UCSD-AML1 (cell line): ENCODE data around the gene DIAPH2.

Source experiments
- DNase-seq: peaks from one replicate; lab custom pipeline; 2025; ENCODE audit not compliant: unreplicated experiment; lab: John Stamatoyannopoulos, UW

The DIAPH2 gene

GRCh38 chrX:97446298-97446882 is 761.7 kb downstream of the DIAPH2 start:
- DNase-seq = no peak

- no peak for DNase-seq
These were observed 762.7 kb downstream of the DIAPH2 start for GRCh38 chrX:97447306-97447705.

- DNase-seq = no peak
These were observed 767.6 kb downstream of the DIAPH2 start for GRCh38 chrX:97452283-97452682.

- DNase-seq = no peak
These were observed 777.1 kb downstream of the DIAPH2 start for GRCh38 chrX:97461763-97462162.

GRCh38 chrX:97471071-97471470 is 786.4 kb downstream of the DIAPH2 start:
- DNase-seq = no peak

- DNase-seq = no peak
These were observed 790.3 kb downstream of the DIAPH2 start for GRCh38 chrX:97474933-97475332.

GRCh38 chrX:97479106-97479890 is 794.7 kb downstream of the DIAPH2 start:
- no peak for DNase-seq

GRCh38 chrX:97481228-97481627 is 796.6 kb downstream of the DIAPH2 start:
- DNase-seq = no peak

- DNase-seq = no peak
These were observed 798.1 kb downstream of the DIAPH2 start for GRCh38 chrX:97482666-97483300.

- DNase-seq = no peak
These were observed 806.0 kb downstream of the DIAPH2 start for GRCh38 chrX:97490656-97491055.

GRCh38 chrX:97494756-97495372 is 810.2 kb downstream of the DIAPH2 start:
- DNase-seq = no peak

GRCh38 chrX:97498093-97498492 is 813.5 kb downstream of the DIAPH2 start:
- DNase-seq = no peak

- no peak for DNase-seq
These were observed 819.8 kb downstream of the DIAPH2 start for GRCh38 chrX:97504431-97504830.

GRCh38 chrX:97517763-97518162 is 833.1 kb downstream of the DIAPH2 start:
- no peak for DNase-seq

- no peak for DNase-seq
These were observed 837.7 kb downstream of the DIAPH2 start for GRCh38 chrX:97522307-97522706.

GRCh38 chrX:97524340-97524739 is 839.7 kb downstream of the DIAPH2 start:
- no peak for DNase-seq

- DNase-seq = no peak
These were observed 840.4 kb downstream of the DIAPH2 start for GRCh38 chrX:97524997-97525396.

GRCh38 chrX:97525981-97526380 is 841.3 kb downstream of the DIAPH2 start:
- no peak for DNase-seq

- no peak for DNase-seq
These were observed 843.1 kb downstream of the DIAPH2 start for GRCh38 chrX:97527725-97528124.

- DNase-seq = no peak
These were observed 845.0 kb downstream of the DIAPH2 start for GRCh38 chrX:97529536-97530200.

GRCh38 chrX:97531825-97532224 is 847.2 kb downstream of the DIAPH2 start:
- DNase-seq = no peak
